GM12878 (cell line): Measurements from ENCODE around the gene SIVA1. TPM values are rescaled to one million over a fixed set of nuclear protein-coding genes. Genes with fewer than 3 reads are reported as not detected.
"Not testable (repeated sequence)": the region's sequence is repeated elsewhere in the genome, so short reads cannot be mapped to it uniquely, and the experiment has no call there.

Source experiments
- ATAC-seq: fragments of 200-7000 bp; cut with Tn5 transposase; 3 replicates; pipeline ENCODE4 v1.9.1; 2020; ENCODE audit warnings: mild to moderate bottlenecking, moderate library complexity
- BruUV-seq: library from RNA; stranded (reverse); fragments of 400-500 nt; replicated peaks from 2 replicates; lab custom pipeline; 2021; lab: Mats Ljungman, UMichigan
- CTCF ChIA-PET: fragments of 300-600 bp; sonication (Branson Sonifier 250); formaldehyde crosslinking; extraction: SDS; loops from one replicate; lab custom pipeline; 2021; ENCODE audit warnings: inconsistent platforms; lab: Yijun Ruan, JAX
- POLR2A ChIA-PET: fragments of 350-600 bp; formaldehyde crosslinking; extraction: SDS; loops from one replicate; lab custom pipeline; 2021; ENCODE audit warnings: inconsistent platforms; lab: Charles Lee
- RAD21 ChIA-PET: fragments of 300-600 bp; sonication (Branson Sonifier 250); formaldehyde crosslinking; loops from one replicate; lab custom pipeline; 2023; ENCODE audit warnings: antibody characterized with exemption; ENCODE audit not compliant: unreplicated experiment; lab: Charles Lee
- SMC1A ChIA-PET: fragments of 300-600 bp; sonication (Branson Sonifier 250); formaldehyde crosslinking; loops from one replicate; lab custom pipeline; 2023; ENCODE audit not compliant: unreplicated experiment, uncharacterized antibody; lab: Charles Lee
- DNase-seq: peaks from one replicate; pipeline ENCODE4 v3.0.0-alpha.2; 2011; ENCODE audit warnings: low read depth, low spot score
- FAIRE-seq: peaks from 3 replicates; lab custom pipeline; 2011; peaks lifted over from hg19 to GRCh38; lab: Jason Lieb, UNC
- H2AFZ ChIP-seq: 2 replicates; pipeline ENCODE4 v1.6.0; 2011; ENCODE audit warnings: low read depth, low read length, control low read depth; ENCODE audit not compliant: control insufficient read depth
- H3K27ac ChIP-seq: 2 replicates; pipeline ENCODE4 v1.5.1; 2011; ENCODE audit warnings: control low read depth; ENCODE audit not compliant: control insufficient read depth, insufficient read depth
- H3K27me3 ChIP-seq, 2 experiments: replicated peaks in 1 of 2; 2 replicates each; pipeline versions ENCODE4 v1.6.0 to v1.6.1; 2011; ENCODE audit warnings: low read length in 1 of 2; ENCODE audit not compliant: control insufficient read depth in 2 of 2, insufficient read depth in 2 of 2
- H3K36me3 ChIP-seq, 2 experiments: 2 replicates each; pipeline ENCODE4 v1.5.1; 2011; ENCODE audit warnings: low read length in 1 of 2; ENCODE audit not compliant: control insufficient read depth in 2 of 2, insufficient read depth in 2 of 2
- H3K4me1 ChIP-seq: 2 replicates; pipeline ENCODE4 v1.6.1; 2011; ENCODE audit warnings: mild to moderate bottlenecking, low read length, moderate library complexity, mixed read lengths; ENCODE audit not compliant: control insufficient read depth, insufficient read depth
- H3K4me2 ChIP-seq: 2 replicates; pipeline ENCODE4 v1.6.0; 2011; ENCODE audit warnings: control low read depth; ENCODE audit not compliant: control insufficient read depth, insufficient read depth
- H3K4me3 ChIP-seq: fragments of 200-600 bp; sonication (generic); 2 replicates; pipeline ENCODE4 v1.5.1; 2016
- H3K79me2 ChIP-seq: 2 replicates; pipeline ENCODE4 v1.6.0; 2011; ENCODE audit warnings: low read length; ENCODE audit not compliant: control insufficient read depth, insufficient read depth
- H3K9ac ChIP-seq: 2 replicates; pipeline ENCODE4 v1.8.0; 2011; ENCODE audit warnings: low read length, control low read depth, mixed read lengths; ENCODE audit not compliant: control insufficient read depth, insufficient read depth
- H3K9me3 ChIP-seq: replicated peaks from 3 replicates; pipeline ENCODE4 v1.5.1; 2011; ENCODE audit warnings: mild to moderate bottlenecking, low read length; ENCODE audit not compliant: control insufficient read depth, insufficient read depth
- H4K20me1 ChIP-seq: 2 replicates; pipeline ENCODE4 v1.6.0; 2011; ENCODE audit not compliant: control insufficient read depth, insufficient read depth
- E2F4 ChIP-seq: IDR thresholded peaks from 2 replicates; pipeline ENCODE4 v1.6.1; 2012; ENCODE audit warnings: low read depth, low read length, improper control_type of control experiment
- FOXM1 ChIP-seq: IDR thresholded peaks from 2 replicates; pipeline ENCODE4 v1.6.1; 2012; ENCODE audit warnings: low read depth, mild to moderate bottlenecking, inconsistent platforms, low read length, moderate library complexity
- MEF2B ChIP-seq: fragments of 450-650 bp; IDR thresholded peaks from 2 replicates; pipeline ENCODE4 v1.6.1; 2018; ENCODE audit warnings: mild to moderate bottlenecking, moderate library complexity; ENCODE audit not compliant: partially characterized antibody, poor library complexity, severe bottlenecking
- NFIC ChIP-seq: IDR thresholded peaks from 2 replicates; pipeline ENCODE4 v1.6.1; 2012; ENCODE audit warnings: low read depth, mild to moderate bottlenecking, inconsistent platforms, low read length, moderate library complexity
- NR2C2 ChIP-seq: IDR thresholded peaks from 2 replicates; pipeline ENCODE4 v1.6.1; 2011; ENCODE audit warnings: borderline replicate concordance, low read depth; ENCODE audit not compliant: control insufficient read depth, insufficient read length
- SMAD1 ChIP-seq: fragments of 450-650 bp; IDR thresholded peaks from 2 replicates; pipeline ENCODE4 v1.6.1; 2018; ENCODE audit warnings: mild to moderate bottlenecking, low read depth; ENCODE audit not compliant: partially characterized antibody
- STAT3 ChIP-seq: IDR thresholded peaks from 2 replicates; pipeline ENCODE4 v1.6.1; 2011; ENCODE audit warnings: low read depth, low read length, improper control_type of control experiment
- ZNF207 ChIP-seq: fragments of 450-650 bp; IDR thresholded peaks from 2 replicates; pipeline ENCODE4 v1.6.1; 2014; ENCODE audit warnings: antibody characterized with exemption, mild to moderate bottlenecking, borderline replicate concordance
- ZNF217 ChIP-seq: fragments of 450-650 bp; IDR thresholded peaks from 2 replicates; pipeline ENCODE4 v1.6.1; 2017; ENCODE audit warnings: antibody characterized with exemption, mild to moderate bottlenecking
- WGBS: methylation state at CpG from one replicate; pipeline ENCODE4 v1.1.6; 2016; ENCODE audit warnings: low lambda C conversion rate; ENCODE audit not compliant: insufficient replicate concordance, insufficient coverage; ENCODE audit errors: missing lambda C conversion rate; 5-methylcytosine and 5-hydroxymethylcytosine counted together
- in situ Hi-C: fragments of 300-500 bp; cut with MboI; formaldehyde crosslinking; loops from 9 replicates; pipeline ENCODE4 v1.14.3; 2018; ENCODE audit warnings: mixed read lengths
- intact Hi-C: fragments of 100-400 bp; cut with micrococcal nuclease; formaldehyde crosslinking; loops from one replicate; pipeline ENCODE4 v1.14.2; 2022; ENCODE audit not compliant: unreplicated experiment
- polyA plus RNA-seq, 11 experiments: library from polyadenylated mRNA; depleted of rRNA in 4 of 11; unstranded in 6 of 11; stranded (reverse) in 5 of 11; fragments of >200 nt; fragmentation: Nextera tagmentation in 4 of 11; fragmentation: Illumina TruSeq in 1 of 11; extraction: Ambion mirVana in 4 of 11; extraction: Trizol in 1 of 11; gene quantifications; 1 replicate in 1 of 11; 2 replicates in 10 of 11; pipeline versions ENCODE4 v1.2.1 to v1.2.3, GENCODE V29; 2011 to 2016; ENCODE audit warnings: inconsistent platforms in 2 of 11, missing spikeins in 2 of 11, low read depth in 1 of 11
- total RNA-seq, 4 experiments: library from RNA; depleted of rRNA in 3 of 4; stranded (reverse); fragments of >200 nt in 3 of 4; fragmentation: Illumina TruSeq in 1 of 4; extraction: Trizol in 1 of 4; gene quantifications; 2 replicates each; pipeline versions ENCODE4 v1.2.1 to v1.2.3, GENCODE V29; 2013 to 2021
- TF ChIP-seq, protein P1 (sequence below): IDR thresholded peaks from 2 replicates; pipeline ENCODE4 v1.6.1; 2012; ENCODE audit warnings: improper control_type of control experiment, low read depth, low read length; ENCODE audit not compliant: insufficient replicate concordance

The SIVA1 gene
- total and polyA plus RNA-seq, 10 of the 15 experiments (the other 5 are each of a cell fraction or from before 2014, with no cell fraction given), result 4.6 to 282 (median 106) TPM

DNA sequence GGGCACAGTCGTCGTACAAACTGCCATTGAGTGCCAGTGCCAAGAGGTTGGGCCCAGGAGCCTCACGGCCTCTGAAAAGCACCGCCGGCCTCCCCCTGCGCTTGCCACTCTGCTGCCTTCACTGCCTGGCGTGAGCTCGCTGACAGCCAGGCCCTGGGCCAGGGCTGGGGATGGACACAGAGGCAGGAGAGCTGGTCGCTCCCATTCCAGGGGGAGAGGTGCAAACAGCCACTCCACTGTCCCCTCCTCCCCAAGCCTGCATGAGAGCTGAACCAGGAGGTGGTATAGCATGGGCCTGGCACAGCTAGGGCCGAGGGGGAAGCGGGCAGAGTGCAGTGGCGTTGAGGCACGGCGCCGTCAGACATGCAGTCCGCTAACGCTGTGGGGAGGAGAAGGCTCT, 24.3 kb upstream of the SIVA1 start:
- H3K27ac ChIP-seq, result no peak overlapping the region
- SMC1A ChIA-PET, result no interaction called here
- WGBS, result 73% methylated on average over 17 of the region's 17 CpGs
- intact Hi-C loops (no loop called here), in situ Hi-C loops (no loop called here)
- H3K4me1 ChIP-seq, result no peaks in the 10 kb centered on the region
- no TSS peak for BruUV-seq
- peaks cover 0 to 4% of the 10 kb centered on the region in 2 experiments; a peak in 1 of 4 replicates for H3K27me3 ChIP-seq
- DNase-seq (no peak), FAIRE-seq (no peak), ATAC-seq (no peak)
- H4K20me1 ChIP-seq, result no peaks in the 10 kb centered on the region
- no peak overlapping the region for H3K9ac ChIP-seq
- no peak overlapping the region for H2AFZ ChIP-seq
- H3K36me3 ChIP-seq, result no peaks in the 10 kb centered on the region
- RAD21 ChIA-PET, result interaction anchor here (0.8 kb wide), 1 partner anchor 20 kb away, joined by 3 read pairs; no protein-coding TSS in a partner anchor
- no peak overlapping the region for H3K4me2 ChIP-seq
- H3K9me3 ChIP-seq, result no peaks in the 10 kb centered on the region
- no peak overlapping the region for H3K4me3 ChIP-seq
- POLR2A ChIA-PET, result no interaction called here
- H3K79me2 ChIP-seq, result no peaks in the 10 kb centered on the region
- TF ChIP-seq ZNF217 (no peak), NFIC (no peak), E2F4 (no peak), ZNF207 (no peak), SMAD1 (no peak), NR2C2 (no peak), STAT3 (no peak), MEF2B (no peak), FOXM1 (no peak)
- TF ChIP-seq, protein P1, sequence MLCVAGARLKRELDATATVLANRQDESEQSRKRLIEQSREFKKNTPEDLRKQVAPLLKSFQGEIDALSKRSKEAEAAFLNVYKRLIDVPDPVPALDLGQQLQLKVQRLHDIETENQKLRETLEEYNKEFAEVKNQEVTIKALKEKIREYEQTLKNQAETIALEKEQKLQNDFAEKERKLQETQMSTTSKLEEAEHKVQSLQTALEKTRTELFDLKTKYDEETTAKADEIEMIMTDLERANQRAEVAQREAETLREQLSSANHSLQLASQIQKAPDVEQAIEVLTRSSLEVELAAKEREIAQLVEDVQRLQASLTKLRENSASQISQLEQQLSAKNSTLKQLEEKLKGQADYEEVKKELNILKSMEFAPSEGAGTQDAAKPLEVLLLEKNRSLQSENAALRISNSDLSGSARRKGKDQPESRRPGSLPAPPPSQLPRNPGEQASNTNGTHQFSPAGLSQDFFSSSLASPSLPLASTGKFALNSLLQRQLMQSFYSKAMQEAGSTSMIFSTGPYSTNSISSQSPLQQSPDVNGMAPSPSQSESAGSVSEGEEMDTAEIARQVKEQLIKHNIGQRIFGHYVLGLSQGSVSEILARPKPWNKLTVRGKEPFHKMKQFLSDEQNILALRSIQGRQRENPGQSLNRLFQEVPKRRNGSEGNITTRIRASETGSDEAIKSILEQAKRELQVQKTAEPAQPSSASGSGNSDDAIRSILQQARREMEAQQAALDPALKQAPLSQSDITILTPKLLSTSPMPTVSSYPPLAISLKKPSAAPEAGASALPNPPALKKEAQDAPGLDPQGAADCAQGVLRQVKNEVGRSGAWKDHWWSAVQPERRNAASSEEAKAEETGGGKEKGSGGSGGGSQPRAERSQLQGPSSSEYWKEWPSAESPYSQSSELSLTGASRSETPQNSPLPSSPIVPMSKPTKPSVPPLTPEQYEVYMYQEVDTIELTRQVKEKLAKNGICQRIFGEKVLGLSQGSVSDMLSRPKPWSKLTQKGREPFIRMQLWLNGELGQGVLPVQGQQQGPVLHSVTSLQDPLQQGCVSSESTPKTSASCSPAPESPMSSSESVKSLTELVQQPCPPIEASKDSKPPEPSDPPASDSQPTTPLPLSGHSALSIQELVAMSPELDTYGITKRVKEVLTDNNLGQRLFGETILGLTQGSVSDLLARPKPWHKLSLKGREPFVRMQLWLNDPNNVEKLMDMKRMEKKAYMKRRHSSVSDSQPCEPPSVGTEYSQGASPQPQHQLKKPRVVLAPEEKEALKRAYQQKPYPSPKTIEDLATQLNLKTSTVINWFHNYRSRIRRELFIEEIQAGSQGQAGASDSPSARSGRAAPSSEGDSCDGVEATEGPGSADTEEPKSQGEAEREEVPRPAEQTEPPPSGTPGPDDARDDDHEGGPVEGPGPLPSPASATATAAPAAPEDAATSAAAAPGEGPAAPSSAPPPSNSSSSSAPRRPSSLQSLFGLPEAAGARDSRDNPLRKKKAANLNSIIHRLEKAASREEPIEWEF, result no peak
- CTCF ChIA-PET, result no interaction called here

DNA sequence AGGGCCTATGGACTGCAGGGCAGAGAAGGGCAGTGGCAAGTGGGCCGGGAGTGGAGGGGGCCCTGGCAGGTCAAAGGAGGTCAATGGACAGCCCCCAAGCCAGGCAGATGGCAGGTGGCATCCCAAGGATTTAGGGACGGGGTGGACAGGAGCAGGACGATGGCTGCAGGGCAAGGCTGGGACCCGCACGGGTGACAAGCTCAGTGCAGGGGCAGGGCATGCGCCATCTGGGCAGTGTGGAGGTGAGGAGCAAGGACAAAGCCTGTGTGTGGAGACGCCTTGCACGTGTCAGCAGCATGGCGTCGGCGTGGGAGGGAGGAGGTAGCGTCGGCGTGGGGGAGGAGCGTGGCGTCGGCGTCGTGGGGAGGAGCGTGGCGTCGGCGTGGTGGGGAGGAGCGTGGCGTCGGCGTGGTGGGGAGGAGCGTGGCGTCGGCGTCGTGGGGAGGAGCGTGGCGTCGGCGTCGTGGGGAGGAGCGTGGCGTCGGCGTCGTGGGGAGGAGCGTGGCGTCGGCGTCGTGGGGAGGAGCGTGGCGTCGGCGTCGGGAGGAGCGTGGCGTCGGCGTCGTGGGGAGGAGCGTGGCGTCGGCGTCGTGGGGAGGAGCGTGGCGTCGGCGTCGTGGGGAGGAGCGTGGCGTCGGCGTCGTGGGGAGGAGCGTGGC, 23.6 kb upstream of the SIVA1 start:
- not testable (repeated sequence) for FAIRE-seq

More for the DNA sequence above, 23.6 kb upstream of the SIVA1 start:
- RAD21 ChIA-PET, H3K4me3 ChIP-seq, ATAC-seq, H3K36me3 ChIP-seq, H3K9ac ChIP-seq, H3K27me3 ChIP-seq, H2AFZ ChIP-seq, BruUV-seq, intact Hi-C loops, SMC1A ChIA-PET, H3K79me2 ChIP-seq, H4K20me1 ChIP-seq, in situ Hi-C loops, H3K4me1 ChIP-seq, H3K9me3 ChIP-seq, CTCF ChIA-PET, H3K4me2 ChIP-seq, DNase-seq, POLR2A ChIA-PET, H3K27ac ChIP-seq: not testable (repeated sequence)
- whole genome bisulfite sequencing, result 66% methylated on average over 11 of the region's 73 CpGs
